ENCODE measurements around the gene TYMS.

GRCh38 chr18:635171-635570, 22.3 kb upstream of the TYMS start:
- TF ChIP-seq CTCF (conservative IDR thresholded peaks at IDR 0.05; ENCODE audit: low read depth, low read length), result no peak
- no peak for TF ChIP-seq EZH2 (IDR thresholded peaks at IDR 0.05; ENCODE audit: borderline replicate concordance, low read depth, low read length, poor library complexity, severe bottlenecking)
